GM21367 (cell line): ENCODE measurements around the gene KPTN.

Experiments used
- ATAC-seq: cut with Tn5 transposase; IDR thresholded peaks from one replicate; pipeline ENCODE4 v1.9.1; 2021; ENCODE audit not compliant: unreplicated experiment

The KPTN gene

DNA sequence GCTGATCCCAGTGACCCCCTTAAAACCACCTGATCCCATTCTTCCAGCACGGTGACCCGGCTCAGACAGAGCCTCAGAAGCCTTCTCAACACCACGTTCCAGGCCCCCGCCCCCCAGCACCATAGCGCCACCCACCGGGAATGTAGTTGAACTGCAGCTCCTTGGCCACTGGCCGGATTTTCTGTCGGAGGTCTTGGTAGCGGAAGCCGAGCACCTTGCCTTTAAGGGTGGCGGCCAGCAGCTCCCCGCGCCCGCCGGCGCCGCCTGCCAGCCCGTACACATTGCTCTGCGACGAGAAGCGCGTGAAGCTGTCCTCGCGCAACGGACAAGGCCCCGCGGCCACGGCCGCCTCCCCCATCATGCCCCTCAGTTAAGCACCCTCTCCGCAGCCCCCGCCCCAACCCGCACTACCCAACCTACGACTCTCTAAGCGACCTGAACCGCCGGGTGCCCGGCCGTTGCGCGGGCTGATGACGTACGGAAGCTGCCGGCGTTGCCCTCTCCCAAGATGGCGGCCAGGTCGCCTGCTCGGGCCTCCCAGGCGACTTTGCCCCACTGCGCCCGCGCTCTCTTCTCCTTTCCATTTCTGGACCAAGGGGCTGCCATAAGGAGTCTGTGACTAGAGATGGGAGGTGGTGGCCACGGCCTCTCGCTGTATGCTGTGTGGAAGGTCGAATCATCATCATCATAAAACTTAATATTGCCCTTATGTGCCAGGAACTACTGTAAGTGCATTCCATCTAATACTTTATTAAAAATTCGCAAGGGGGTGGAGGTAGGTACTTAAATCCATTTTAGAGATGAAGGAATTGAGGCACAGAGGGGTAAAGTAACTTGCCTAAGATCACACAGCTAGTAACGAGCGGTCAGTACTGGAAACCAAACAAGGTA is at the start of gene KPTN:
TSS of gene KPTN (minus strand) at position 420 of the 891 bp plus-strand sequence. CDS start at position 361, 59 bp downstream.
- ATAC-seq = peak; percentile 66

DNA sequence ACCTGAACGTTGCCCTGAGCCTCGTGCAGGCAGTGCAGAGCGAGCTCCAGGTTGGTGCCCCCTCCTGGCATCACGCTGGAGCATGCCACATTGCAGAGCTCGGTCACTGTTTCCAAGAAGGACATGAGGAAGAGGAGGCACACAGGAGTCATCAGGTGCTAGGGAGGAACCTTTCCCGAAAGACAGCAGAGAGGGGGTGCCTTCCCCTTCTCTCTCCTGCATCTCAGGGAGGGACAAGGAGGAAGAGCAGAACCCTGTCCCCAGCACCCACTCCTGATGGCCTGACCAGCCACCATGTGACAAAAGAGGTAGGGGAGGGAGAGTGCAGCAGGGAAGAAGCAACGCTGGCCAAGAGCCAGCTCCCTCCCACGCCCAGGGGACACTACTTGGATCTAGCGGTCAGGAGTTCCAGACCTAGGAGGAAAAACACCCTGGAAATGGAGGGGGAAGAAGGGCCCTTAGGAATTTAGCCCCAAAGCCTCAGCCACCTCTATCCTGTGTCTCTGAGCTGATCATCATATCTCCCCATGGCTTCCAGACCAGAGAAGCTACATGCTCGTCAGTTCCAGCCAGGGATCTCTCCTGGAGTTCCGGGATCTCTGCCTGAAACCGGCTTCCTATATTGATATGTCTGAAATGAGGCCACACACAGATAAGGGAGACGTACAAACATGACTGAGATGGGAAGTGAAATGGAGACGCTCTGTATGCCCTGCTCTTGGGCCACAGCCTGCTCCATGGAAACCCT is 47.8 kb upstream of the KPTN start:
- ATAC-seq = no peak

DNA sequence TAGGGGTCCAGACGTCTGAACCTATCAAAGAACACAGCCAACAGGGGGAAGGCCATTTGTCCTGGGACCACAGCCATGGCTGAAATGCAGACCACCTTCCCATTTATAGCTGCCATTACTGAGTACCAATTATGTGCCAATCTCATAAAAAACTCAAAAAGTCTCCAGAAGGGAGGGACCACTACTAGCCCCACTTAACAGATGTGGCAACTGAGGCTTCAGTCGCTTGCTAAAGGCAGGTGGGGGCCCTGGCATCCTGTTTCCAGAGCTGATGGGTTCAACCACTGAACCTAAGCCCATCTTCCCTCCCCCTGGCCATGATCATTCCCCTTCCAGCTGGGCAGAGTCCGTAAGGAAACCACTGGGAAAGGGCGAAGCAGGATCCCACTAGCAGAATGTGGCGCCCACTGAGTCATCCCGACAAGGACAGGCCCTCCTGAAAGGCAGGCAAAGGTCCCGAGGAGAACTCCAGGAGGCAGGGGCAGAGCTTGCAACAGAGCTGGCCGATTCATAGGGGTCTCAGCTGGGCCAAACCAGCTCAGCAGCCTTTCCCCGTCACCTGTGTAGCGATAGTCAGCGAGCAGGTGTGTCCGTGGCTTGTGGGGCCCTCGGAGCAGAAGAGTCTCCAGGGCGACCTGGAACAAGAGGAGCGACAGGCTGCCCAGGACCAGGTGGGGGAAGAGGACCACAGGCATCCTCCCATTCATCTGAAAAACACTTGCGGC is 45.2 kb upstream of the KPTN start:
- ATAC-seq = no peak

DNA sequence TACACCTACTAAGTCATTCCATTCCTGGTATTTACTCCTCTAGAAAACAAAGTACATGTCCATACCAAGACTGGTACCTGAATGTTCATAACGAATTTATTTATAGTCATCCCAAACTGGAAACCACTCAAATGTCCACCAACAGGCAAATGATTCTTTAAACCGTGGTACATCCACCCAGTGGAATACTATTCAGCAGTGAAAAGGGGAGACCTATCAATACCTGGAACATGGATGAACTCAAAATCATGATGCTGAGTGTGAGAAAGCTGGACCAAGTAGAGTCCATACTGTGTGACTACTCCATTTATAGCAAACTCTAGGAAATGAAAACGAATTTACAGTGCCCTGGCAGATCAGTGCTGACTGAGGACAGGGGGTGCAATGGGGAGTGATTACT is 42.8 kb upstream of the KPTN start:
- no peak for ATAC-seq

DNA sequence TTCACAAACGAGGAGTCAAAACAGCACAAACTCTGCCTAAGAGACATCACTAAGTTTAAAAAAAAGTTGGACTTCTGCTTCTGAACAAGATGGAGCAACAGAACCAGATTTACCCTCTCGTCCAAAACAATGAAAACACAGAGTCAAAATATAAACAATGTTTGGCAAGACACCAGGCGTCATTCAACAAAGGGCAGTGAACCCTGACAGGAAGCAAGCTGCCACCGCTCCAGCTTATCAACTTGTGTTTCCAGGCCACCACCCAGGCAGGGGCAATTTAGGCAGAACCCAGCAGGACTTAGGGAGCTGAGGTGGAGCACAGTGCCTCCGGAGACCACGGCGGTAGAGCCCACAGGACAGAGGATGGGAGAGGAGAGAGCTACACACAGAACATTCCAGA is 39.5 kb upstream of the KPTN start:
- no peak for ATAC-seq

DNA sequence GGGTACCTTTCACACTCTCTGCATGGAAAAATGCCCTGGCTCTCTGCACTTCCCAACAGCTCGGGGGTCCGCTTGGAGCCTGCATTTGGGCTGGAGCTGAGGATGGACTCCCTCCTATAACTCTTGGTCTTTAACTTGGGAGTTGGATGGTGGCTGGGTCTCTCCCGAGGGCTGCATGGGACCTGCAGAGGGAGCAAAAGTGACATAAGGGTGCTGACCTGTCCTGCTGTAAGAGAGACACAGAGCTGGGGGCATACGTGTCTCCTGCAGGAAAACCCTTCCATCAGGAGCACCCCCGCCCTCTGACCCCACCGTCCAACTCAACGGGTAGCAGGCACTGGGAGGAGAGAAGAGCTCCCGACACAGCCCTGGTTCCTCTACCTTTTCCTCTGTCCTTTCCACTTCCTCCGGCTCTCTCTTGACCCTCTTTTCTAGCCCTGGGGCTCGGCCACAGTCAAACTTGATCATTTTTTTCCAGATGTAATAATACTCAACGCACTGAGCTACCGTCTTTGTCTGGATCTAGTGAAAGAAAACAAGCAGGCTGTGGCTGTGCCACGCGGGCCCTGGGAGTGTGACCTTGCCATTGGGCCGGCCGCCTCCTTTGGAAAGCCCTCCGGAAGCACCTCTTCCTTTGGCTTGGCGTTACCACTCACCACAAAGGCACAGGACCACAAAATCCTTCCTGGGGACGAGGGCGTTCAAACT is 37.6 kb upstream of the KPTN start:
- ATAC-seq = no peak

DNA sequence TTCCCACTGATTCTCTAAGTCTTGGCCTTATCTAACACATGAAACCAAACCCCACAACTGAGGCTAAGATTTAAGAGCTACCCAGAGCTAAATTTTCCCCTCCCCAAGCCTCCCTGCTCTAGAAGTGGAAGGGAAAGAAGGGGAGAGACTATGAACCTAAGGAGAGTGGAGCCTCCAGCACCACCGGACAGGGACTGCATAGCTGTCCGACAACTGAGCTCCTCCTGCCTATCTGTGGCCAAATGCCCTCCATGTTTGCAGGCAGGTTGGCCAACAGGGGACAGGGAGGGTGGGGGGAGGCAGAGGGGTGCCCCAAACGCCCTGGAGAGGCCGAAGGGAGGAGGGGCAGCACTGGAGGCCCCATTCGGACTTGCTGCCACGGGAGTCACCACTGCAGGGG is 36.8 kb upstream of the KPTN start:
- no peak for ATAC-seq

DNA sequence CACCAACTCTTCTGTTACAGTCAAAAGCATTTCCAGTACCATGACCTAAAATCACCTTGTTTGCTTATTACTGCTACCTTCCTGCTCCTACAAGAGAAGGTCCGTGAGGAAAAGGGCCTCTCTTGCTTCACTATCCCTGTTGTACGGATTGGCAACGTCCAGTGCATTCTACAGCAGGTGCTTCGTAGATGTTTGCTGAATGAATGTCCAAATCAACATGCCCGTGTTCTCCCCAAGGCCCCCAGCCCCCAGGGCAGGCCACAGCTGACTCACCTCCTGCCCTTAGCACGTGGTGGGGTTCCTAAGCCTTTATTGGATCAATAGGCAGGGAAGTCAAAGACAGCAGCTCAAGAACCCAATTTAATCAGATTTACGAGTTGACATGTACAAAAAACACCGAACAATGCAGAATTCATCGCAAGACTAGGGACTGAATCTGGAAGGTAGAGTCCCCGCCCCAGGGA is 36.4 kb upstream of the KPTN start:
- ATAC-seq = no peak

DNA sequence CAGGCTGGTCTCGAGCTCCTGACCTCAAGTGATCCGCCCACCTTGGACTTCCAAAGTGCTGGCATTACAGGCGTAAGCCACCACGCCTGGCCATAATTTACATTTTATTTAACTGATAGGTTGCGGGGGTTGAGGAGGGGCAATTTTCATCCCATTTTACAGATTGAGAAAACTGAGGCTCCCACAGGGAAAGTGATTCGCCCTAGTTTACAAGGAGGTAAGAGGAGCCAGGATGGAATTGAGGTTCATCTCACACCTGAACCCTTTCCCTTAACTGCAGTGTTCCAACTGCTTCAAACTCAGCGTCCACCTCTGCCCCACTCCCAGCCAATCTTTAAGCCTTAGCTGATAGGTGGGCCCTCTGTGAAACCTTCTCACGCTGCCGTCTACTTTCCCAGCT is 34.8 kb upstream of the KPTN start:
- no peak for ATAC-seq

DNA sequence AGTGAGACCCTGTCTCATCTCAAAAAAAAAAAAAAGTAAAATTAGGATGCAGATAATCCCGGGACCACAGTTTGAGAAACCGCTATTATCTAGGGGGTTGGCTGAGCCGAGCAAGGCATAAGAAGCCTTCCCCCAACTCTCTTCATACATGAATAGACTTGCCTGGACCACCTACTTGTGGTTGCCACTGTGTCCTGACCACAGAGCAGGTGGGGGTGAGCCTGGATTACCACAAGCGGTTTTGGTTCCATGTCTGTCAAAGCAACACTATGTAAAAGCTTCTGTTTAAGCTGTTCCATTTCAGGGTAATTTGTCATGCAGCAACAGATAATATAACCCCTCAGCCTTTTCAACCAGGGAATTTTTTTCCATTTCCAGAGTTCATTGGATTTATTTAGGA is 34.1 kb upstream of the KPTN start:
- no peak for ATAC-seq

DNA sequence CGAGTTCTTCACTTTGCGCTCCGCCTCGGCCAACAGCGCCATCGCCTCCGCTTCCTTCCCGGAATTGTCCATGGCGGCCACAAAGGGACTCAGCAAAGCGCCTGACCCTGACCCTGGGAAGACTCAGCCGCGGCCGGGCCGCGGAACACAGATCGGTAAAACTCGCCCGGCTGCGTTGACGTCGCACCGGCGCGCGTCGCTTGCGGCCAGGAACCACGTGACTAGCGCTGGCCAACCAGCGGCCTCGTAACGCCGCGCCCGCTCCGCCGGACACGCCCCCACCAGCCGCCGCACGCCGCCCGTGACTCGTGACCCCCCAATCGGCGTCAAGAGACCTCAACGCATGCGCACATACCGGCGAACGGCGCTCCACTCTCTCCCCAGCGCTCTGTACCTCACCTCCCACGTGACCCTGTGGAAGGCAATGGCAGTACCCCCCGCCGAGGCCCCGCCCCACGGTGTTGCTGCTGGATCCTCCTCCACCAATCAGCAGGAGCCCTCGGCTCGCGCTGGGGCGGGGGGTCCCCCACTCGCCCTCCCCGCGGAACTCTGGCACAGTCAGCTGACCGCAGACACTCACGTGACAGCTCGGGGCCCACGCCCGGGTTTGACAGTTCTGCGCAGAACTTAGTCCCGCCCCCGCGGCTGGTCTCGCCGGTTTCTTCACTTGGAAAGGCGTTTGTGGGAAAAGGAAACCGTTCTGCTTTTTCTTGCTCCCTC is 31.0 kb upstream of the KPTN start, which contains the start of gene NAPA:
TSS of gene NAPA (minus strand) at position 195 of the 720 bp plus-strand sequence. CDS start at position 72, 123 bp downstream.
- peak; percentile 63 for ATAC-seq

DNA sequence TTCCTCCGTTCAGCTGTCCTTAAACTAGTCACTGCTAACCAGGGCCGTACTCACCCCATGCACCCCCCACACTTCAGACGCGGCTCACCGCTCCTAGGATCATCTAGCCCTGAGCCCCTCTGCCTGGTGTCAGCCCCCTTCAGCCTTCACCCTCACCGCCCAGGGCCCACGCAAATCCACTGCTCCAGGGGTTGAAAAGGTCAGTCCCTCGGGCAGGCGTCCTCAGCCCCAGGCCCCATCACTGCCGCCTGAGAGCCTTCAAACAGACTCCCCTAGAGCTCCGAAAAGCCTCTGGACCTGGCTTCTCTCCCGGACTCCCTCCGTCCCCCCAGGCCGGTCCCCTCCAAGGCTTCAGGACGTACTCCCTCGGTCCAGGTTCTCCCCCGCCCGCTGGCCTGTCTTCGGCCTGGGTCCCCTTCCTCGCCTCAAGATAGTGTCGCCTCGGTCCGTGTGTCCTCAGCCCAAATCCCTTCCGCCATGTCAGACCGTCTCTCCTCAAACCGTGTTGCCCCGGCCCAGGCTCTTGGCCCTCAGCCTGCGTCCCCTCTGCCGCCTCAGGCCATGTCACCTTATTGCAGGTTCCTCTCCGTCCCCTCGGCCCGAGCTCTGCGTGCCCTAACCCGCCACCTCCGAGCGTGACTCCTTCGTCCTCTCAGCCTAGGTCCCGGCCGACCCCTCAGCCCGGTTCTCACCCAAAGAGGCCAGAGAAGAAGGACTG is 30.3 kb upstream of the KPTN start:
- peak; percentile 0 for ATAC-seq

DNA sequence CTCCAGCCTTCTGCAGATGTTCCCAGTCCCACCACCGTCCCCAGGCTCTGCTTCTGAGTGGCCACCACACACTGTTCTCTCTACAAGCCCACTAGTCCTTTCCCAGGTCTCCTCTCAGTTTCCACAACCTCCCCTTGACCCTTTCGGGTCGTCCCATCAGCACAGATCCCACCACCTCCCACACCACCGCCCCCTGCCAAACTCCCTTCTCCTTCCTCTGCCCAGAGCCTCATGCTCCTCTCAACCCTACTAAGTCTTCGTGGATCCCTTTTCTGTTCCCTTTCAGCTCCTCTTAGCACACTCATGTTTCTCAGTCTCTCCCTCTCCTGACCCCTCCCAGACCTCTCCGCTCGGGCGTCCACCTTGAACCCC is 28.9 kb upstream of the KPTN start:
- ATAC-seq = no peak

DNA sequence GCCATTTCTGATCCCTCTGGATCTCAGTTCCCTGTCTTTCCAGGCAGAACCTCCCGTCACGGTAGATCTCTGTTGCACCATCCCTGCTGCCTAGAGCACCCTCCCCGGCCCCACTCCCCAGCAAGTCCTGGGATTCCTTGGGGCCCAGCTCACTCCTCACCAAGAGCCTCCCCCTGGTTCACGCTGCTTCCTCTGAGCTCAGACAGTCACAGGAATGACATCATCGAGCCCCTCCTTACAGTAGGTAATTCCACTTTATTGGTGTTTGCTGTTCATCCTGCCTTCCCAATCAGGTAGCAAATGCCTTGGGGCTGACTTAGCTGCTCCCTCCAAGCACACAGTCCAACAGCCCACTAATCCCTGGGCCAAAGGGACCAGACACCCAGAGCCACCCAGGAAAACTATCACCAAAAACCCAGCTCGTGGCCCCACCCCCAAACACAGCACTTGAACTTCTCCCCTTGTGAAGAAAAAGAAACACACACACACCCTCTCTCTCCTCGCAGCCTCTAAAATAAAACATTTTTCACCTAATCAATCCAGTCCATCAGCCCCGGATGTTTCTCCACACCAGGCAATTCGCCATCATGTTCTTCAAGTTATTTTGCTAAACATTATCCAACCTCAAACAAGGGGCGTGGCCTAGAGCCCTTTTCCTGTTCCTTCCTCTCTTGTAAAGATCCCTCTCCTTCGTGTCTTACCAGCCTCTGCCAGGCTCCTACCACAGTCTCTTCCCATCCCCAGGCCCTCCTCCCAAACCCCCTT is 28.3 kb upstream of the KPTN start:
- no peak for ATAC-seq

DNA sequence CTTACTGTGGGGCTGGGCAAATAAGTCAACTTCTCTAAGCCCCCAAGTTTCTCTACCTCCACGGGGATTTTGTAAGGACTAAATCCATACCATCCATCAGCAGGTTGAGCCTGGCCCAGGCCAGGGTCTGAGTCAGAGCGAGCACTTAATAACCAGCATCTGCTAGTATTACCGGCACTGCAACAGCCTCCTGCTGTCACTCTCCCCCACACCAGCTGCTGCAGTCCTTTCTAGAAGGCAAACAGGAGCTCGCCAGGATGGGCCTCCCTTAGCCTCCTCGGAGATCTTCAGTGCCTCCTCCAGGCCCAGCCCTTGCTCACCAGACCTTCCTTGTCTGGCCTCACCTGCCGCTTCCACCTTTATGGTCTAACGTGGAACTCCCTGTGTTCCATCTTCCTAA is 27.7 kb upstream of the KPTN start:
- ATAC-seq = no peak

DNA sequence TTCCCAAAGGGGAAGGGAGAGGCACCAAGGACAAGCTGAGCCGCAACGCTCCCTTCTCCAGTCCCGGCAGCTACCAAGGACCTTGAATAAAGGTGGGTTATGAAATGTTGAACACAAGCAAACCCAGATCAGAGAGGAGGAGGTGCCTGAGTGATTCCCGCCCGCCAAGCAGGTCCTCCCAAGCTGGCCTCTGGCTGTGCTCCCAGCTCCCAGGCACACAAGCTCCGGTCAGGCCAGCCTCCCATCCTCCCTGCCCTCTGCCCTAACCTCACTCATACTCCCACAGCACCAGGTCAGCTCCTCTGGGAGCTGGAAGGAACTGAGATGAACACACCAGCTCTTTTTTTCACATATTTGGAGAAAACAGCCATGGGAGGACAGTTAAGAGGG is 27.1 kb upstream of the KPTN start:
- no peak for ATAC-seq

DNA sequence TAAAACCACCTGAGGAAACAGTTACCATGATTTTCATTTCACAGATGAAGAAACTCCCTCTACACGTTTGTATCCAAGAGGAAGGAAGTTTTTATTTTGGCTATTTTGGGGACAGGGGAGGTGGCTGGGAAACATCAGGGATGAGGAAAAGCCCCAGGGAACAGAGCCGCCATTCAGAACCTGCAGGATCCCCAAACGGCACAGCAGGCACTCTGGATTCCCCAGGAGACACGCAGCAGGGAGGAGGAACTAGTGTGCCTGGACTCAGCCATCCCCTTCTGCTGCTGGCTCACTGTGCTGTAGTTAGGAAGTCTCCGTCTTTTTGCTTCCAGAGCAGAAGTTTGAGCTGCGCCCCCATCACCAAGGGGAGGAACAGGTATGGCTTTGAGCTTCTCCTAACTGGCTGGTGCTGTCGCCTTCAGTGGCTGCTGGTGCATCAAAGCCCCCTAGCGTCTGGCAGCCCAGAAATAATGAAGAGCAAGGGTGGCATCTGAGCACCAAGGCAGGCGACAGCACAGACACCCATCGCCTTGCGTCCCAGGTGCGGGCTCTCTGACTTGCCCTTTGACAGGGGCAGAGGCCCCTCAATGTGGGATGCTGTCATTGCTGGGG is 26.6 kb upstream of the KPTN start:
- ATAC-seq = no peak

DNA sequence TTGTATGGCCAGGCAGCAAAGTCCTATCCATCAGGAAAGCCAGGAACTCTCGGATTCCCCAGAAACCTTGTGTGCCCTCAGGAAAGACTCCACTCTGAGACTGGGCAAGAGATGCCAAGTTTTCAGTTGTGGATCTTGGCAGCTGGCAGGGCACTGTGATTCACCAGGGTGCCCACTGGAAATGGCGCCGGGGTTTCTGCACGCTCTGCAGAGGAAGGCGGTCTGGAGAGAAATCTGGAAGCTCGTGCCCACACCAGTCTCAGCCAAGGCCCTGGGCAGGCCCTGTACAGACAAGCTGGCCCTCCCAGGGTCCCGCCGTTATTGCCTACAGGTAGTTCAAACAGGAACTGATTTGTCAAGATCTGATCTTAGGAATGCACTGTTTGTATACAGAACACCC is 26.0 kb upstream of the KPTN start:
- no peak for ATAC-seq
